ENCODE measurements around the gene MRPL21. TPM values are rescaled to one million over a fixed set of nuclear protein-coding genes. Genes with fewer than 3 reads are reported as not detected.
A peak's percentile ranks its signal among the peaks of the same experiment; 100 is the strongest.

Gene MRPL21
- total RNA-seq, 6 experiments from 2014 or later = 18.8 to 50.4 (median 26.0) TPM

DNA sequence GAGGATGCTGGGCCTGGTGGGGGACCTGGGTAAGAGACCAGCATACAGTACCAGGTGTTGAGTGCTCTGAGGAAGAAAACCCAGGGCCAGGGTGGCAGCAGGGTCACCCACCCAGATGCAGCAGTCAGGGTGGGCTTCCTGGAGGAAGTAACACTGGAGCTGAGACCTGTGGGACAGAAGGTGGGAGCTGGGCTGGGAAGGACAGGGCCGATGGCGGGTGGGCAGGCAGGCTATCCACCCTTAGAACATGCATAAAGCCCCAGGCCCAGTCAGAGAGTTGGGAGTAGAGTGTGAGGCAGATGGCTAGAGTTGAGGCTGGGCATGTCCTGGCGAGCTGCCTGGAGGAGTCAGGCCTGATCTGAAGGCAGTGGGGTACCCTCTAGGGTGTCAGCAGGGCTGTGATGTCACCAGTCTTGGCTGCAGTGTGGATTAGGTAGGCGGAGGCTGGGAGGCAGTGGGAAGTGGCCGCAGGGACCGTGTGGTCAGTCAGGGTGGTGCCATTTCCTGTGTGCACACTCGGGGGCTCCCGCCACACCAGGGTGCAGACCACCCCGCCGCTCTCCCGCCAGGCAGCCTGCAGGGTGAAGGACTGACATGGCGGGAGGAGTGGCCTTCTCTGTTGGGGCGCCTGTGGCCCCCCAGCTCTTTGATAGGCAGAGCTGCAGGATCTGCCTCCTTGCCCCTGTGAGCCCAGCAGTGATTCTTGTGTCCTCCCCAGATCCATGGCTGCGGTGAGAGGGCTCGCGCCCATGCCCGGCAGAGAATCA is 35.4 kb upstream of the MRPL21 start:
- peaks cover 0 to 35% (median 13%) of the 10 kb centered on the region in 4 donors for H3K36me3 ChIP-seq
- H3K4me3 ChIP-seq = no peak overlapping the region
- no peak for ATAC-seq
- no peak overlapping the region for H3K27ac ChIP-seq
- H3K4me1 ChIP-seq = no peaks in the 10 kb centered on the region
- H3K9me3 ChIP-seq = no peaks in the 10 kb centered on the region
- TF ChIP-seq CTCF (IDR thresholded peaks at IDR 0.05) (no peak), POLR2A (IDR thresholded peaks at IDR 0.05) (no peak)
- no peaks in the 10 kb centered on the region for H3K27me3 ChIP-seq
- peak in 1 of 3 donors; percentile 31 for DNase-seq
- intact Hi-C loops (cut with DNase I) = no loop called here
- WGBS (ENCODE audit: insufficient coverage, low coverage, low lambda C conversion rate, missing lambda C conversion rate) = 83% methylated on average over 1 of the region's 17 CpGs

DNA sequence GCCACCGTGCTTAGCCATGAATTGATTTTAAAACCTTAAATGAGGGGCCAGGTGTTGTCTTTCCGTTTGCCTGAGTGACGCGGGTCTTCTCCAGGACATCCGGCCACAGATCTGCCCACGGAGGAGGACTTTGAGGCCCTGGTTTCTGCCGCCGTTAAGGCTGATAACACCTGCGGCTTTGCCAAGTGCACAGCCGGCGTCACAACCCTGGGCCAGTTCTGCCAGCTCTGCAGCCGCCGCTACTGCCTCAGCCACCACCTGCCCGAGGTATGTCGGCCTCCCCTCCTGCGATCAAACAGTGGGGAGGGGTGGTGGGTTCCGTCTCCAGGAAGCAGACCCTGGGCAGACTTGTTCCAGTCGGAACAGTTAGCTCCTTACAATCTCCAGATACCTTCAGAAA is 34.5 kb upstream of the MRPL21 start:
- no peak for ATAC-seq
- 63% methylated on average over 3 of the region's 18 CpGs for WGBS (ENCODE audit: insufficient coverage, low coverage, low lambda C conversion rate, missing lambda C conversion rate)
- Histone ChIP-seq H3K4me3 (no peak overlapping the region), H3K36me3 (peaks cover 0 to 43% (median 13%) of the 10 kb centered on the region in 4 donors), H3K9me3 (no peaks in the 10 kb centered on the region), H3K4me1 (no peaks in the 10 kb centered on the region), H3K27me3 (no peaks in the 10 kb centered on the region), H3K27ac (no peak overlapping the region)
- TF ChIP-seq CTCF (IDR thresholded peaks at IDR 0.05) = no peak
- TF ChIP-seq POLR2A (IDR thresholded peaks at IDR 0.05) = no peak
- intact Hi-C loops (cut with DNase I) = no loop called here
- DNase-seq = peak in 1 of 3 donors; percentile 31

GRCh38 chr11:68936676-68937620 is 33.3 kb upstream of the MRPL21 start:
- Histone ChIP-seq H3K9me3 (no peaks in the 10 kb centered on the region), H3K4me1 (no peaks in the 10 kb centered on the region), H3K36me3 (peaks cover 0 to 43% (median 13%) of the 10 kb centered on the region in 4 donors), H3K27me3 (no peaks in the 10 kb centered on the region), H3K4me3 (no peak overlapping the region), H3K27ac (no peak overlapping the region)
- peak in 1 of 3 donors; percentile 35 for DNase-seq
- 100% methylated on average over 4 of the region's 29 CpGs for WGBS (ENCODE audit: insufficient coverage, low coverage, low lambda C conversion rate, missing lambda C conversion rate)
- intact Hi-C loops (cut with DNase I) = no loop called here
- TF ChIP-seq CTCF (IDR thresholded peaks at IDR 0.05) (no peak), POLR2A (IDR thresholded peaks at IDR 0.05) (no peak)
- ATAC-seq = no peak

DNA sequence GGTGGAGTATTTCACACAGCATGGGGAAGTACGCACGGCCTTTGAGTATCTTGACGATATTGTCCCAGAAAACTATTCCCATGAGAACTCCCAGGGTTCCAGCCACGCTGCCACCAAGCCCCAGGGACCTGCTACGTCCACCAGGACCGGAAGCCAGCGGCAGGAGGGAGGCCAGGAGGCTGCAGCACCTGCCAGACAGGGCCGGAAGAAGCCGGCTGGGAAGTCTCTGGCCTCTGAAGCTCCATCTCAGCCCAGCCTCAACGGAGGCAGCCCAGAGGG is 32.7 kb upstream of the MRPL21 start:
- no peaks in the 10 kb centered on the region for H3K4me1 ChIP-seq
- intact Hi-C loops (cut with DNase I) = no loop called here
- ATAC-seq (no peak), DNase-seq (peak in 1 of 3 donors; percentile 31)
- no peak overlapping the region for H3K27ac ChIP-seq
- 100% methylated on average over 1 of the region's 10 CpGs for WGBS (ENCODE audit: insufficient coverage, low coverage, low lambda C conversion rate, missing lambda C conversion rate)
- H3K27me3 ChIP-seq = no peaks in the 10 kb centered on the region
- no peaks in the 10 kb centered on the region for H3K9me3 ChIP-seq
- H3K36me3 ChIP-seq = peaks cover 0 to 43% (median 14%) of the 10 kb centered on the region in 4 donors
- no peak overlapping the region for H3K4me3 ChIP-seq
- TF ChIP-seq POLR2A (IDR thresholded peaks at IDR 0.05) = no peak
- TF ChIP-seq CTCF (IDR thresholded peaks at IDR 0.05) = no peak
